Thymus (tissue), 11 donors: ENCODE results near the gene HOXA13. TPM values are rescaled to one million over a fixed set of nuclear protein-coding genes. Genes with fewer than 3 reads are reported as not detected.

Experiments used
- DNase-seq, 9 donors: peaks; one replicate each; pipeline ENCODE4 v3.0.0-alpha.2; 2013; ENCODE audit warnings: low spot score in 9 of 9, low read depth in 6 of 9, missing footprints in 1 of 9
- H3K27ac ChIP-seq, 2 donors: one replicate each; pipeline ENCODE4 v1.5.1; 2013; ENCODE audit warnings: control low read depth in 1 of 2, low read depth in 1 of 2, low read length in 1 of 2, mild to moderate bottlenecking in 1 of 2, moderate library complexity in 1 of 2
- H3K27me3 ChIP-seq, 2 donors: one replicate each; pipeline ENCODE4 v1.5.1; 2013; ENCODE audit warnings: low read length in 1 of 2; ENCODE audit not compliant: control insufficient read depth in 2 of 2, insufficient read depth in 1 of 2
- H3K36me3 ChIP-seq, 2 donors: one replicate each; pipeline ENCODE4 v1.5.1; 2013; ENCODE audit warnings: low read length in 1 of 2, mild to moderate bottlenecking in 1 of 2, moderate library complexity in 1 of 2; ENCODE audit not compliant: control insufficient read depth in 2 of 2, insufficient read depth in 2 of 2
- H3K4me1 ChIP-seq, 2 donors: one replicate each; pipeline ENCODE4 v1.5.1; 2013; ENCODE audit warnings: low read length in 2 of 2; ENCODE audit not compliant: control insufficient read depth in 2 of 2, insufficient read depth in 2 of 2
- H3K4me3 ChIP-seq, 2 donors: one replicate each; pipeline ENCODE4 v1.5.1; 2013; ENCODE audit warnings: low read length in 2 of 2, control low read depth in 1 of 2, mild to moderate bottlenecking in 1 of 2
- H3K9me3 ChIP-seq, 2 donors: one replicate each; pipeline ENCODE4 v1.5.1; 2013; ENCODE audit warnings: low read length in 1 of 2, mild to moderate bottlenecking in 1 of 2; ENCODE audit not compliant: control insufficient read depth in 2 of 2, insufficient read depth in 1 of 2
- WGBS: extraction: QIAGEN DNeasy Blood & Tissue Kit; methylation state at CpG from one replicate; pipeline ENCODE4 v1.1.7; 2013; 5-methylcytosine and 5-hydroxymethylcytosine counted together
- polyA plus RNA-seq: library from polyadenylated mRNA; stranded (reverse); fragments of 200-250 nt; gene quantifications from one replicate; pipeline ENCODE4 v1.2.3, GENCODE V29; 2013
- total RNA-seq: library from RNA; stranded (reverse); fragments of 120-200 nt; gene quantifications from one replicate; pipeline ENCODE4 v1.2.4, GENCODE V29; 2013
- donor health status: healthy.

The HOXA13 gene
- total and polyA plus RNA-seq, 2 donors: 0.02 TPM; not detected in 1

- H3K27ac ChIP-seq: peak overlapping the region; percentile 19 to 60
- peaks cover 0 to 2% of the 10 kb centered on the region in 2 donors for H3K36me3 ChIP-seq
- peaks cover 47 to 100% of the 10 kb centered on the region in 2 donors for H3K27me3 ChIP-seq
- peaks cover 0 to 20% of the 10 kb centered on the region in 2 donors for H3K9me3 ChIP-seq
- H3K4me1 ChIP-seq: peaks cover 48 to 70% of the 10 kb centered on the region in 2 donors
- WGBS: 2% methylated on average over 25 of the region's 25 CpGs
- peak overlapping the region; percentile 39 to 54 for H3K4me3 ChIP-seq
- peak in 2 of 9 donors; percentile 55 to 81 for DNase-seq
Measured at GRCh38 chr7:27168265-27168947, 31.5 kb downstream of the HOXA13 start.

GRCh38 chr7:27167916-27168264, 32.0 kb downstream of the HOXA13 start:
- Histone ChIP-seq H3K36me3 (peaks cover 0 to 3% of the 10 kb centered on the region in 2 donors), H3K9me3 (peaks cover 0 to 20% of the 10 kb centered on the region in 2 donors), H3K27me3 (peaks cover 48 to 100% of the 10 kb centered on the region in 2 donors), H3K4me3 (peak overlapping the region; percentile 39 to 54), H3K4me1 (peaks cover 44 to 69% of the 10 kb centered on the region in 2 donors), H3K27ac (peak overlapping the region in 1 of 2 donors; percentile 60)
- DNase-seq: no peak
- 7% methylated on average over 4 of the region's 4 CpGs for WGBS

- H3K4me3 ChIP-seq: peak overlapping the region; percentile 14 to 36
Measured at GRCh38 chr7:27166531-27167505, 33.1 kb downstream of the HOXA13 start.

GRCh38 chr7:27165996-27166530, 33.8 kb downstream of the HOXA13 start:
- no peak for DNase-seq
- peak overlapping the region; percentile 14 to 36 for H3K4me3 ChIP-seq
- WGBS: 2% methylated on average over 46 of the region's 46 CpGs
- H3K9me3 ChIP-seq: peaks cover 0 to 17% of the 10 kb centered on the region in 2 donors
- H3K36me3 ChIP-seq: peaks cover 0 to 3% of the 10 kb centered on the region in 2 donors
- no peak overlapping the region for H3K27ac ChIP-seq
- peaks cover 31 to 55% of the 10 kb centered on the region in 2 donors for H3K4me1 ChIP-seq
- peaks cover 54 to 100% of the 10 kb centered on the region in 2 donors for H3K27me3 ChIP-seq

More at GRCh38 chr7:27166531-27167505, 33.1 kb downstream of the HOXA13 start:
- peaks cover 0 to 3% of the 10 kb centered on the region in 2 donors for H3K36me3 ChIP-seq
- H3K27me3 ChIP-seq: peaks cover 48 to 100% of the 10 kb centered on the region in 2 donors
- WGBS: 5% methylated on average over 50 of the region's 50 CpGs
- H3K9me3 ChIP-seq: peaks cover 0 to 17% of the 10 kb centered on the region in 2 donors
- no peak overlapping the region for H3K27ac ChIP-seq
- H3K4me1 ChIP-seq: peaks cover 35 to 58% of the 10 kb centered on the region in 2 donors
- no peak for DNase-seq

- no peak within 1 kb of the TSS for H3K27ac ChIP-seq
- peaks cover 35 to 61% of the 10 kb centered on the region in 2 donors for H3K4me1 ChIP-seq
- peaks cover 0 to 17% of the 10 kb centered on the region in 2 donors for H3K9me3 ChIP-seq
- no peak for DNase-seq
- H3K36me3 ChIP-seq: peaks cover 0 to 3% of the 10 kb centered on the region in 2 donors
- H3K4me3 ChIP-seq: peak within 1 kb of the TSS; percentile 14 to 36
- WGBS: 1% methylated on average over 82 of the region's 82 CpGs
- peaks cover 61 to 100% of the 10 kb centered on the region in 2 donors for H3K27me3 ChIP-seq
Measured at GRCh38 chr7:27165089-27165995, 34.5 kb downstream of the HOXA13 start, which contains the start of gene HOXA9. Gene HOXA9, minus strand, starts transcription at chr7:27165537. Its CDS starts 80 bp downstream, at chr7:27165457.

- peak overlapping the region; percentile 14 to 36 for H3K4me3 ChIP-seq
- peaks cover 0 to 22% of the 10 kb centered on the region in 2 donors for H3K9me3 ChIP-seq
- no peak overlapping the region for H3K27ac ChIP-seq
- peaks cover 0 to 3% of the 10 kb centered on the region in 2 donors for H3K36me3 ChIP-seq
- peaks cover 34 to 62% of the 10 kb centered on the region in 2 donors for H3K4me1 ChIP-seq
- H3K27me3 ChIP-seq: peaks cover 68 to 100% of the 10 kb centered on the region in 2 donors
- no peak for DNase-seq
- whole genome bisulfite sequencing: 4% methylated on average over 47 of the region's 47 CpGs
Measured at GRCh38 chr7:27164367-27165088, 35.4 kb downstream of the HOXA13 start.

- Histone ChIP-seq H3K9me3 (peaks cover 0 to 22% of the 10 kb centered on the region in 2 donors), H3K4me1 (peaks cover 34 to 59% of the 10 kb centered on the region in 2 donors), H3K27ac (no peak overlapping the region), H3K36me3 (peaks cover 0 to 3% of the 10 kb centered on the region in 2 donors), H3K27me3 (peaks cover 73 to 100% of the 10 kb centered on the region in 2 donors), H3K4me3 (no peak overlapping the region)
- DNase-seq: no peak
- 18% methylated on average over 12 of the region's 12 CpGs for WGBS
Measured at GRCh38 chr7:27164045-27164366, 35.9 kb downstream of the HOXA13 start.
